Spleen (tissue), 7 donors: ENCODE results near the gene TGFBRAP1.
A peak's percentile ranks its signal among the peaks of the same experiment; 100 is the strongest.

Source experiments
- CTCF ChIP-seq, 11 experiments: fragments of 200-600 bp in 7 of 11; fragments of 450-650 bp in 4 of 11; sonication (generic) in 4 of 11; IDR thresholded peaks in 8 of 11; conservative IDR thresholded peaks in 3 of 11; 1 replicate in 7 of 11; 2 replicates in 4 of 11; pipeline versions ENCODE4 v1.4.0 to v1.8.0; 2016 to 2021; ENCODE audit warnings: antibody characterized with exemption in 11 of 11, inconsistent platforms in 4 of 11, mild to moderate bottlenecking in 1 of 11
- POLR2A ChIP-seq, 3 donors: fragments of 450-650 bp; IDR thresholded peaks; one replicate each; pipeline ENCODE4 v1.5.1; 2017; ENCODE audit warnings: antibody characterized with exemption in 3 of 3, mild to moderate bottlenecking in 1 of 3
- POLR2AphosphoS5 ChIP-seq, 3 donors: sonication (generic); formaldehyde crosslinking; IDR thresholded peaks; one replicate each; pipeline ENCODE4 v1.5.1; 2017; ENCODE audit warnings: antibody characterized with exemption in 3 of 3
- donor health status: DM: no; HTN: no; CAD: no; lungs with moderate emphysema.
- donor health status: DM: no; HTN: no; CAD: no.
- donor health status: DM: no; HTN: no; CAD: no.

- no peak for TF ChIP-seq POLR2A (IDR thresholded peaks at IDR 0.05)
- TF ChIP-seq CTCF (IDR thresholded peaks at IDR 0.05 in 8 of 11, conservative IDR thresholded peaks at IDR 0.05 in 3 of 11), result no peak
- peak in 1 of 3 donors; percentile 62 for TF ChIP-seq POLR2AphosphoS5 (IDR thresholded peaks at IDR 0.05)
These were observed 45.5 kb upstream of the TGFBRAP1 start for GRCh38 chr2:105375001-105375561.
